Measurements from ENCODE around the gene IL15.
"Not testable (repeated sequence)": the region's sequence is repeated elsewhere in the genome, so short reads cannot be mapped to it uniquely, and the experiment has no call there.

IL15 gene

GRCh38 chr4:141676087-141676670 lies 39.8 kb downstream of the IL15 start:
- Histone ChIP-seq H3K27me3 (replicated peaks; ENCODE audit: control insufficient read depth, insufficient read depth, low read length) (no peaks in the 10 kb centered on the region), H3K4me1 (ENCODE audit: control insufficient read depth, insufficient read depth, low read length) (no peaks in the 10 kb centered on the region), H3K9ac (ENCODE audit: low read length) (no peak overlapping the region), H3K9me3 (ENCODE audit: control insufficient read depth, low read length) (no peaks in the 10 kb centered on the region), H3K4me3 (ENCODE audit: low read length) (no peak overlapping the region), H3K36me3 (ENCODE audit: control insufficient read depth, insufficient read depth, low read length, severe bottlenecking) (no peaks in the 10 kb centered on the region)
- DNase-seq (ENCODE audit: low read depth), result no peak

- H3K9ac ChIP-seq (ENCODE audit: low read length), result no peak overlapping the region
- no peak for DNase-seq (ENCODE audit: low read depth)
- no peaks in the 10 kb centered on the region for H3K27me3 ChIP-seq (replicated peaks; ENCODE audit: control insufficient read depth, insufficient read depth, low read length)
- no peaks in the 10 kb centered on the region for H3K36me3 ChIP-seq (ENCODE audit: control insufficient read depth, insufficient read depth, low read length, severe bottlenecking)
- H3K9me3 ChIP-seq (ENCODE audit: control insufficient read depth, low read length), result no peaks in the 10 kb centered on the region
- H3K4me1 ChIP-seq (ENCODE audit: control insufficient read depth, insufficient read depth, low read length), result no peaks in the 10 kb centered on the region
- no peak overlapping the region for H3K4me3 ChIP-seq (ENCODE audit: low read length)
These were observed 43.7 kb downstream of the IL15 start for GRCh38 chr4:141680060-141680459.

GRCh38 chr4:141684785-141685184 lies 48.4 kb downstream of the IL15 start:
- Histone ChIP-seq H3K9me3 (ENCODE audit: control insufficient read depth, low read length) (no peaks in the 10 kb centered on the region), H3K36me3 (ENCODE audit: control insufficient read depth, insufficient read depth, low read length, severe bottlenecking) (no peaks in the 10 kb centered on the region), H3K4me3 (ENCODE audit: low read length) (no peak overlapping the region), H3K27me3 (replicated peaks; ENCODE audit: control insufficient read depth, insufficient read depth, low read length) (no peaks in the 10 kb centered on the region), H3K4me1 (ENCODE audit: control insufficient read depth, insufficient read depth, low read length) (no peaks in the 10 kb centered on the region), H3K9ac (ENCODE audit: low read length) (no peak overlapping the region)
- DNase-seq (ENCODE audit: low read depth), result no peak

GRCh38 chr4:141686146-141686775 lies 49.9 kb downstream of the IL15 start:
- Histone ChIP-seq H3K4me3 (ENCODE audit: low read length) (no peak overlapping the region), H3K9ac (ENCODE audit: low read length) (no peak overlapping the region), H3K36me3 (ENCODE audit: control insufficient read depth, insufficient read depth, low read length, severe bottlenecking) (no peaks in the 10 kb centered on the region), H3K27me3 (replicated peaks; ENCODE audit: control insufficient read depth, insufficient read depth, low read length) (no peaks in the 10 kb centered on the region), H3K4me1 (ENCODE audit: control insufficient read depth, insufficient read depth, low read length) (no peaks in the 10 kb centered on the region), H3K9me3 (ENCODE audit: control insufficient read depth, low read length) (no peaks in the 10 kb centered on the region)
- no peak for DNase-seq (ENCODE audit: low read depth)

- no peak for DNase-seq (ENCODE audit: low read depth)
- no peaks in the 10 kb centered on the region for H3K4me1 ChIP-seq (ENCODE audit: control insufficient read depth, insufficient read depth, low read length)
- H3K9ac ChIP-seq (ENCODE audit: low read length), result no peak overlapping the region
- no peaks in the 10 kb centered on the region for H3K36me3 ChIP-seq (ENCODE audit: control insufficient read depth, insufficient read depth, low read length, severe bottlenecking)
- H3K4me3 ChIP-seq (ENCODE audit: low read length), result no peak overlapping the region
- H3K27me3 ChIP-seq (replicated peaks; ENCODE audit: control insufficient read depth, insufficient read depth, low read length), result no peaks in the 10 kb centered on the region
- H3K9me3 ChIP-seq (ENCODE audit: control insufficient read depth, low read length), result no peaks in the 10 kb centered on the region
These were observed 50.5 kb downstream of the IL15 start for GRCh38 chr4:141686879-141687278.

GRCh38 chr4:141689726-141690296 lies 53.4 kb downstream of the IL15 start:
- not testable (repeated sequence) for H3K9ac ChIP-seq (ENCODE audit: low read length); DNase-seq (ENCODE audit: low read depth); H3K36me3 ChIP-seq (ENCODE audit: control insufficient read depth, insufficient read depth, low read length, severe bottlenecking); H3K9me3 ChIP-seq (ENCODE audit: control insufficient read depth, low read length); H3K27me3 ChIP-seq (replicated peaks; ENCODE audit: control insufficient read depth, insufficient read depth, low read length); H3K4me1 ChIP-seq (ENCODE audit: control insufficient read depth, insufficient read depth, low read length); H3K4me3 ChIP-seq (ENCODE audit: low read length)

- DNase-seq (ENCODE audit: low read depth); H3K4me3 ChIP-seq (ENCODE audit: low read length); H3K4me1 ChIP-seq (ENCODE audit: control insufficient read depth, insufficient read depth, low read length); H3K9ac ChIP-seq (ENCODE audit: low read length); H3K27me3 ChIP-seq (replicated peaks; ENCODE audit: control insufficient read depth, insufficient read depth, low read length); H3K9me3 ChIP-seq (ENCODE audit: control insufficient read depth, low read length); H3K36me3 ChIP-seq (ENCODE audit: control insufficient read depth, insufficient read depth, low read length, severe bottlenecking): not testable (repeated sequence)
These were observed 54.9 kb downstream of the IL15 start for GRCh38 chr4:141691247-141691646.

- H3K4me1 ChIP-seq (ENCODE audit: control insufficient read depth, insufficient read depth, low read length), result no peaks in the 10 kb centered on the region
- no peaks in the 10 kb centered on the region for H3K9me3 ChIP-seq (ENCODE audit: control insufficient read depth, low read length)
- no peaks in the 10 kb centered on the region for H3K27me3 ChIP-seq (replicated peaks; ENCODE audit: control insufficient read depth, insufficient read depth, low read length)
- no peak overlapping the region for H3K4me3 ChIP-seq (ENCODE audit: low read length)
- H3K9ac ChIP-seq (ENCODE audit: low read length), result no peak overlapping the region
- no peaks in the 10 kb centered on the region for H3K36me3 ChIP-seq (ENCODE audit: control insufficient read depth, insufficient read depth, low read length, severe bottlenecking)
- DNase-seq (ENCODE audit: low read depth), result peak; percentile 16
These were observed 55.7 kb downstream of the IL15 start for GRCh38 chr4:141692081-141692480.

- Histone ChIP-seq H3K27me3 (replicated peaks; ENCODE audit: control insufficient read depth, insufficient read depth, low read length) (no peaks in the 10 kb centered on the region), H3K9me3 (ENCODE audit: control insufficient read depth, low read length) (no peaks in the 10 kb centered on the region), H3K9ac (ENCODE audit: low read length) (no peak overlapping the region), H3K4me1 (ENCODE audit: control insufficient read depth, insufficient read depth, low read length) (no peaks in the 10 kb centered on the region), H3K4me3 (ENCODE audit: low read length) (no peak overlapping the region), H3K36me3 (ENCODE audit: control insufficient read depth, insufficient read depth, low read length, severe bottlenecking) (no peaks in the 10 kb centered on the region)
- peak; percentile 67 for DNase-seq (ENCODE audit: low read depth)
These were observed 60.7 kb downstream of the IL15 start for GRCh38 chr4:141697116-141697515.

- DNase-seq (ENCODE audit: low read depth), result no peak
- Histone ChIP-seq H3K9ac (ENCODE audit: low read length) (no peak overlapping the region), H3K4me3 (ENCODE audit: low read length) (no peak overlapping the region), H3K9me3 (ENCODE audit: control insufficient read depth, low read length) (peaks cover 11% of the 10 kb centered on the region), H3K27me3 (replicated peaks; ENCODE audit: control insufficient read depth, insufficient read depth, low read length) (no peaks in the 10 kb centered on the region), H3K4me1 (ENCODE audit: control insufficient read depth, insufficient read depth, low read length) (no peaks in the 10 kb centered on the region), H3K36me3 (ENCODE audit: control insufficient read depth, insufficient read depth, low read length, severe bottlenecking) (no peaks in the 10 kb centered on the region)
These were observed 66.2 kb downstream of the IL15 start for GRCh38 chr4:141702472-141703182.

GRCh38 chr4:141703497-141703896 lies 67.1 kb downstream of the IL15 start:
- no peaks in the 10 kb centered on the region for H3K27me3 ChIP-seq (replicated peaks; ENCODE audit: control insufficient read depth, insufficient read depth, low read length)
- peaks cover 11% of the 10 kb centered on the region for H3K9me3 ChIP-seq (ENCODE audit: control insufficient read depth, low read length)
- no peak overlapping the region for H3K4me3 ChIP-seq (ENCODE audit: low read length)
- H3K36me3 ChIP-seq (ENCODE audit: control insufficient read depth, insufficient read depth, low read length, severe bottlenecking), result no peaks in the 10 kb centered on the region
- H3K9ac ChIP-seq (ENCODE audit: low read length), result no peak overlapping the region
- no peaks in the 10 kb centered on the region for H3K4me1 ChIP-seq (ENCODE audit: control insufficient read depth, insufficient read depth, low read length)
- no peak for DNase-seq (ENCODE audit: low read depth)
